Globus pallidus (tissue), 1 donor: ENCODE data around the gene TRPC1.
A peak's percentile ranks its signal among the peaks of the same experiment; 100 is the strongest.
"Not testable (repeated sequence)": the region's sequence is repeated elsewhere in the genome, so short reads cannot be mapped to it uniquely, and the experiment has no call there.

Source experiments
- DNase-seq: peaks from one replicate; pipeline ENCODE4 v3.0.0-alpha.2; 2015; ENCODE audit warnings: low spot score

The TRPC1 gene

GRCh38 chr3:142752605-142753004 is 28.8 kb downstream of the TRPC1 start:
- not testable (repeated sequence) for DNase-seq

DNA sequence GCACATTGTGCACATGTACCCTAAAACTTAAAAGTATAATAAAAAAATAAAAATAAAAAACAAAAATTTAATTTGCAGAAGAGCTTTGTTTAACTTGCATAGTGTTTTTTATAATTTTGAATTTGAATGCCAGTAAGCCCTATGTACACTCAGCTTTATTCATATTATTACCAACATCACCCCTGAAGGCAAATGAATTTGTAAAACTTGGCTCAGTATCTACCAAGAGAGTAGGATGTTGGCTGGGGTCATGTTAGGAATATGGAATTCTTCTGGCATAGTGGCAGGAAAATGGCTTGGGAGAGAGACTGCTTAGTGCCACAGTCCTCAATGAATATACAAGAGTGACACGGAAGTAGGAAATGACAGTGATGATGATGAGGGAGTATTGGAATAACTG is 30.7 kb downstream of the TRPC1 start:
- no peak for DNase-seq

GRCh38 chr3:142768338-142768737 is 44.5 kb downstream of the TRPC1 start:
- DNase-seq: no peak

GRCh38 chr3:142777927-142778326 is 54.1 kb downstream of the TRPC1 start:
- DNase-seq: no peak

- DNase-seq: no peak
Observed at GRCh38 chr3:142778541-142778940, 54.7 kb downstream of the TRPC1 start.

GRCh38 chr3:142779591-142779990 is 55.8 kb downstream of the TRPC1 start:
- no peak for DNase-seq

- DNase-seq: no peak
Observed at GRCh38 chr3:142782616-142783015, 58.8 kb downstream of the TRPC1 start.

- DNase-seq: no peak
Observed at GRCh38 chr3:142784228-142784627, 60.4 kb downstream of the TRPC1 start.

DNA sequence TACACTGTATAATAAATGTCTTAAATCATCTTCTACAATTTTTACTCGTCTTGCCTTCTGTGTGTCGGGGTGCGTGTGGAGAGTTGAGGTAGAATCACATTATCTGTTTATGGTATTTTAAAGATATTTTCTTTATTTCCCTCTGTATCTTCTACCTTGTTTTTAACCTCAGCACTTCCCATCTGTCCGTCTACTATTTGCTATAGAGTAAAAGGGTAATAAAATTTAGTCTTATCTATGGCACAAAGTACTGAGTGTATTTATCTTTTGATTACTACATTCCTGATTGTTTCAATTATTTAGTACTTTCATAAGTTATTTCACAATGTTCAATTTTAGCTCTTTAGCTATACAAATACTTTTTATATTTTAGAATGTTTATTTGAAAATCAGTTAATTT is 62.2 kb downstream of the TRPC1 start:
- DNase-seq: no peak

DNA sequence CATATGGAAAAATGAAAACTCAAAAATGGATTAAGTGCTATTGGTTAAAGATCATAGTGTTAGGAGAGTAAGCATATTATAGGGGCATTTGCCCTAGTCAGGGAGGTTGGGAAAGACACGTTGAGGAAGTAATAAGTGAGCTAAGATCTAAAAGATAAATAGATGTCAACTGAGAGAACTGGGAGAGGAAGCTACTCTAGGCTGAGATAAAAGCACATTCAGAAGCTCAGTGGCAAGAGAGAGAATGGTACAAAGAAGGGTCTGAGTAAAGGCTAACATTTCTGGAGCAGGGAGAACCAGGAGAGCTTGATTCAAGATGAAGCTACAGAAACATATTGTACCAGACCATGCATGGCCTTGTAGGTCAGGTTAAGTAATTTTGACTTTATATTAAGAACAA is 63.9 kb downstream of the TRPC1 start:
- DNase-seq: no peak

DNA sequence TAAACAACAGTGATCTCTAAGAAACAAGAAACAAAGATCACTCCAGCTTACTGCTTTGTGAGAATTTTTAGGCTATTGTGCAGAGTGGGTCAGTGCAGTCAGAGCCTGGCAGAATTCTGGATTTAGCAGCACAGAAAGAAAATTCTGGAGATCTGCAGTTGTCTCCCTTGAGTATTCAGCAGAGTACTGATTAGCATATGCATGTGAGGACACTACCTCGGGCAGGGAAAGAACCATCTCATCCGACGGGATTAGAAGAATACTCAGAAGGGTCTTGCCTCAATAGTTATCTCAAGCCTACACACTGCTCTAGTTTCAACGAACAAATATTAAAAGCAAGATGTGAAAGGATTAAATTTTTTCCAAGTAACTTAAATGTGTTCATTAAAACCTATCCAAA is 70.7 kb downstream of the TRPC1 start:
- DNase-seq: no peak

- no peak for DNase-seq
Observed at GRCh38 chr3:142795332-142795731, 71.5 kb downstream of the TRPC1 start.

DNA sequence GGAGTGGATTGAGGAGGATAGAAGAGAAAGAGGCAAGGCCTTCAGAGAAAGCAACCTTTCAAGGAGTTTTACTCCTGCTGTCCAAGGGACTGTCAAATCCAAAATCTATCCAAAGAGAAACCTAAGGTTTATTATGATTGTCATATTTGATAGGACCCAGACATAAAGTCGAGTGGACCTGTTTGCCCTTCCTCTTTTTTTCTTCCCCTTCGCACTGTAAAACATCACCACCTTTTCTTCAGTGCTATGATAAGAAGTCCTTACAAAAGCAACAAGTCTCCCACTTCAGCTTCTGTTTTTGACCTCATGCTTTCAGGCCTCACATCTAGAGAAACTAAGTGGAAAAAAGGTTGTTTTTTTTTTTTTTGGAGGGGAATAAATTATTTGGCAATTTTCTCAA is 73.0 kb downstream of the TRPC1 start:
- no peak for DNase-seq

DNA sequence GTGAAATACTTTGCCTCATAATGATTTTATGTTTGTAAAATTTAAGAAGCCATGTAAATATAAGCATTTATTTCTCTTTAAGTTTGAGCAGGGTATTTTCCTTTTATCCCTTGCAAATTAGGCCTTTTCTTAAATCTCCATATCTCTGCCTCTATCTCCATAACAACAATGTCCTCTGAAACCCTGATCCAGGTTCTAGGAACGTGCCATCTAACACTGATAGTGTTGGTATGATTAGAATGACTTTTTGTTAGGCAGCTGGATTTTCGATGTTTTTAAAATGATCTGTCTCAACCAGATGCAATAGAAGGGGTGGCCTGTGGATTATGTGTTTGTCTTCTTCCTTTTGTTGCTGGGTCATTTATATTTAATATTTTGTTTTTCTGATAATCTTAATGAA is 77.9 kb downstream of the TRPC1 start:
- DNase-seq: no peak

- no peak for DNase-seq
Observed at GRCh38 chr3:142802891-142803290, 79.1 kb downstream of the TRPC1 start.

- peak; percentile 6 for DNase-seq
Observed at GRCh38 chr3:142808103-142808917, 84.5 kb downstream of the TRPC1 start.

DNA sequence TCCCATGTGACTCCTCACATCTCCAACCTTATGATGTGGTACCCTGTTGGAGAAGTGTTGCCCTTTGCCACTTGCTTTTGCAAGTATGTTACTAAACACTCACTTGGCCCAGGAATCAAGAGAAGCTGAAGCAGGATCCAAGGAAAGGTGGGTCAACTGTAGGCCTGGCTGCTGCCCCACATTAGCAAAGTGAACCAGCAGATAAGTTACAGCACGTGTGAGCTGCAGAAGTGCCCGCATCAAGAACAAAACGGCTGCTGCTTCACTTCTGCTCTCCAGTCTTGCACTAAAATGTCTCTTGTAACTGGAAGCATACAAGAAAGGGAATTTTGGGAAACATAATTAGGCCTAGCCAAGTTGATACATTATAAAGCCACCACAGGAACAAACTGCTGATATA is 85.4 kb downstream of the TRPC1 start:
- no peak for DNase-seq

DNA sequence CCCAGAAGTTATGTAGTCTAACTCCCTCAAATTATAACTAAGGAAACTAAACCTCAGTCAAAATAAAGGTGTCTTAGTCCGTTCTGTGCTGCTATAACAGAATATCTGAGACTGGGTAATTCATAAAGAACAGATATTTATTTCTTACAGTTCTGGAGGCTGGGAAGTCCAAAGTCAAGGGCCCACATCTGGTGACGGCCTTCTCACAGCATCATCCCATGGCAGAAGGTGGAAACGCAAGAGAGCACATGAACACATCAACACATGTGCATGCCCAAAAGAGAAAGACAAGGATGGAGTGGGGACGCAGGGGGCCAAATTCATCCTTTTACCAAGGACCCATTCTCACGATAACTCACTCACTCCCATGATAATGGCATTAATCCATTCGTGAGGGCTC is 92.0 kb downstream of the TRPC1 start:
- no peak for DNase-seq

DNA sequence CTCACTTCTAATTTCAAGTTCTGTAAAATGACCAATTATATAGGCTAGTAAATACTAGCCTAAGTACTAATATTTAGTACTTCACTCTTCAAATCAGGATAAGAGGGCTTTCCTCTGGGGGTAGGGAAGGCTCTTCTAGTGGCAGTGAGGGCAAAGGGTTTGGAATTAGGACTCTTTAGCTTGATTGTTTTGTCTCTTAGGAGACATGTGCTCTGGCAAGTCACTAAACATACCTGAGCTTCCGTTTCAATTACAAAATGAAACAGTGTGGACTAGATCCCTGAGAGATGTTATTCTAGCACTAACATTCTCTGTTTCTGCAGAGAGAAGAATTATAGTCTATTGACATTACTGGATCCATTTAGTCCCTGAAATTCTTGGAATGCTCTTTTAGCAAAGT is 93.5 kb downstream of the TRPC1 start:
- no peak for DNase-seq

DNA sequence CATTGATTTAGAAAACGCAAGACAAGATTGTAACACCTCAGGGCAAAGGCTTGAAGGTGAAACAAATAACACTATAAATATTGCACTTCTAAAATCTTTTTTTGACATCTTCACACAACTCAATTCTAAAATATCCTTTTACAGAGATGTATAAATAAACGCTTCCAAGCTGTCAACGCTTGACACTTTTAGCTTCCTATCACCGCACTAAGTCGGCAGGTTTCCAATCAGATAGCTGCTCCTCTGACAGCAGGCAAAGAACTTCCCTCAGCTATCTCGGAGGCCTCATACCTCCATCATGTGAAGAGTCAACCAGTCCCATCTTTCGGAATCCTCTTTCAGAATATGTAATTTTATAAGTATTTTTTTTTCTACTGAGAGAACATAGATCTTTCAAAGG is 94.1 kb downstream of the TRPC1 start:
- no peak for DNase-seq

- no peak for DNase-seq
Observed at GRCh38 chr3:142818651-142819050, 94.8 kb downstream of the TRPC1 start.

GRCh38 chr3:142819179-142819578 is 95.3 kb downstream of the TRPC1 start:
- DNase-seq: no peak

DNA sequence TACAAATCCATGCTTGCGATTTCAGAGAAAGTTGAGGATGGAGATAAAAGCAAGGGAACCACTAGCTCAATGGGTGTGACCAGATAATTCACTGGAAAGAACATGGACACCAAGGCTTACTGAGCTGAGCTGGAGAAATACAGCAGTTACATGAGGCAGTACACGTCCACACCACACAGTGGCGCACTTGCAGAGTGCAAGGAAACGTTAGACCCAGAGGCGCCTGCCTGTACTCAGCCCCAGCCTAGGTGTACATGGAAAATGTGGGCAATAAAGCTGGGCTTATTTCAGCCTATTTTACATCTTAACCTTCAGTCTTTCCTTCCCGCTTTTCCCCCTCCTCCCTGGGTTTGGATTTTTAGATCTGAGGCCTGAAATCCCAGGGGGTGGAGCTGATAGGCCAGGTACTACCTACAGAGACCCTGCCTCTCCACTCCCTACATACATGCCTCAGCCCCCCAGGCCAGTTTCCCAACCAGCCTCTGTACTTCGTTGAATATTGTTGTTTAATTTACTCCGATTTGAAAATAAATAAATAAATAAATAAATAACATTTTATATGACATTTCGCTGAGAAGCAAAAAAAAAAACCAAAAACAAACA is 105.0 kb downstream of the TRPC1 start:
- DNase-seq: peak; percentile 61

DNA sequence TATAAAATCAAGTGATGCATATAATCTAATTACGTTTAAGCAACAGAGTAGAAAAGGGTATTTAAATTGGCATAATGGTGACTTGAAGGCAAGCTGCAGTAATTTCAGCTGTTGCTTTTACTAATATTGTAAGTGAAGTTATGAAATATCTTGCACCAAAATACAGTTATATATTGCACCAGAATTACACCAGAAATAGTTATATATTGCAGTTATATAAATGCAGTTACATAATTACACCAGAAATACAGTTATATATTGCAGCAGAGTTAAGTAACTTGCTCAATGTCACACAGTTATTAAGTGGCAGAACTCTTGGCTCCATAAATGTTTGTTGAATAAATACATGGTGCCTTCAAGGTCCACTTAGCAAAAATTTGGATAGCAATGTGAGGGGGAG is 113.7 kb downstream of the TRPC1 start:
- no peak for DNase-seq
